Large intestine (tissue), 12 donors: ENCODE measurements around the gene TMEM221. TPM values are rescaled to one million over a fixed set of nuclear protein-coding genes. Genes with fewer than 3 reads are reported as not detected.

ENCODE experiments used
- DNase-seq, 2 donors: peaks; one replicate each; pipeline versions ENCODE4 v3.0.0 to v3.0.0-alpha.2; 2013
- H3K27ac ChIP-seq: one replicate; pipeline ENCODE4 v1.5.1; 2013; ENCODE audit warnings: low read length
- H3K27me3 ChIP-seq: 2 replicates; pipeline ENCODE4 v1.6.1; 2013; ENCODE audit warnings: low read length; ENCODE audit not compliant: control insufficient read depth, insufficient read depth
- H3K36me3 ChIP-seq: 2 replicates; pipeline ENCODE4 v1.6.1; 2013; ENCODE audit warnings: low read length; ENCODE audit not compliant: control insufficient read depth, insufficient read depth
- H3K4me1 ChIP-seq: one replicate; pipeline ENCODE4 v1.6.1; 2013; ENCODE audit warnings: low read length; ENCODE audit not compliant: control insufficient read depth, insufficient read depth
- H3K4me3 ChIP-seq: one replicate; pipeline ENCODE4 v1.5.1; 2013; ENCODE audit warnings: low read length
- H3K9me3 ChIP-seq: one replicate; pipeline ENCODE4 v1.6.1; 2013; ENCODE audit warnings: mild to moderate bottlenecking, low read depth, low read length, moderate library complexity; ENCODE audit not compliant: control insufficient read depth
- WGBS: methylation state at CpG from one replicate; pipeline ENCODE4 v1.1.5; 2013; ENCODE audit warnings: low lambda C conversion rate; ENCODE audit not compliant: insufficient coverage; 5-methylcytosine and 5-hydroxymethylcytosine counted together
- long read RNA-seq, 11 donors: transcript quantifications; one replicate each; lab custom pipeline, GENCODE V29; 2026
- polyA plus RNA-seq: library from polyadenylated mRNA; unstranded; fragments of 120-200 nt; gene quantifications from one replicate; pipeline ENCODE4 v1.2.1, GENCODE V29; 2013

TMEM221 gene
- polyA plus RNA-seq: 0.46 TPM
- long read RNA-seq, donor 1: 0 reads
- long read RNA-seq, donor 2: 0 reads
- long read RNA-seq, donor 3: 0 reads
- long read RNA-seq, donor 4: 0 reads
- long read RNA-seq, donor 5: 0 reads
- long read RNA-seq, donor 6: 0 reads
- long read RNA-seq, donor 7: 0 reads
- long read RNA-seq, donor 8: 0 reads
- long read RNA-seq, donor 9: 0 reads
- long read RNA-seq, donor 10: 0 reads
- long read RNA-seq, donor 11: 0 reads

GRCh38 chr19:17448131-17448967 lies at the start of gene TMEM221:
Gene TMEM221 (minus strand): TSS chr19:17448668. CDS start chr19:17448462, 206 bp downstream.
- DNase-seq: no peak
- H3K4me1 ChIP-seq: peaks cover 2% of the 10 kb centered on the region
- H3K27me3 ChIP-seq: peaks cover 13% of the 10 kb centered on the region
- no peak within 1 kb of the TSS for H3K27ac ChIP-seq
- H3K9me3 ChIP-seq: peaks cover 3% of the 10 kb centered on the region
- H3K36me3 ChIP-seq: no peaks in the 10 kb centered on the region
- WGBS: no CpG with 5 or more reads among the region's 81 CpGs
- peak within 1 kb of the TSS; percentile 31 for H3K4me3 ChIP-seq

DNA sequence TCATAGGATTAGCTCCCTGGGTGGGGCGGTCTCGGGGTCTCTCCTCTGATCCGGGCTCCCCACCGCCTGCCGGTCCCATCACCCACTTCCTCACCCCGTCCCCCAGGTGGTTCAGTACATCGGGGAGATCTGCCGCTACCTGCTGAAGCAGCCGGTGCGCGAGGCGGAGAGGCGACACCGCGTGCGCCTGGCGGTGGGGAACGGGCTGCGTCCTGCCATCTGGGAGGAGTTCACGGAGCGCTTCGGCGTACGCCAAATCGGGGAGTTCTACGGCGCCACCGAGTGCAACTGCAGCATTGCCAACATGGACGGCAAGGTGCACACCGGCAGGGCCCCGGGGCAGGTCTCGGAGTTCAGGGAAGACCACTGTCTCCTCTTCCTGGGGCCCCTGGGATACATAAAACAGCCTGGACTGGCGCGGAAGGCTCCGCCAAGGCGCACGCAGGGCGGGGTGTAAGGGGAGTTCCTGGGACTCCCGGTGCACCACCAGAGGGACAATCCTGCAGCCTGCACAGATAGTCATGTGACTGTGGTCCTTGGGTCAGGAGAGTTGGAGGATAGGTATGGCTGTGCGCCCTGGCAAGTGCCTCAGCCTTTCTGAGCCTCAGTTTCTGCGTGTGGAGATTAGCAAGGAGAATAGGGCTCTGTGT lies 48.8 kb upstream of the TMEM221 start:
- Histone ChIP-seq H3K27ac (no peak overlapping the region), H3K4me1 (peaks cover 3% of the 10 kb centered on the region), H3K27me3 (peaks cover 2% of the 10 kb centered on the region), H3K4me3 (peak overlapping the region; percentile 16), H3K36me3 (peaks cover 8% of the 10 kb centered on the region), H3K9me3 (no peaks in the 10 kb centered on the region)
- WGBS: no CpG with 5 or more reads among the region's 41 CpGs
- peak in 1 of 2 donors; percentile 33 for DNase-seq

GRCh38 chr19:17496337-17496997 lies 48.0 kb upstream of the TMEM221 start:
- H3K4me1 ChIP-seq: peaks cover 3% of the 10 kb centered on the region
- H3K27ac ChIP-seq: no peak overlapping the region
- H3K9me3 ChIP-seq: no peaks in the 10 kb centered on the region
- H3K27me3 ChIP-seq: peaks cover 2% of the 10 kb centered on the region
- no CpG with 5 or more reads among the region's 14 CpGs for WGBS
- DNase-seq: peak; percentile 52 to 55
- H3K4me3 ChIP-seq: no peak overlapping the region
- peaks cover 8% of the 10 kb centered on the region for H3K36me3 ChIP-seq

- Histone ChIP-seq H3K4me3 (no peak overlapping the region), H3K4me1 (peaks cover 3% of the 10 kb centered on the region), H3K36me3 (peaks cover 3% of the 10 kb centered on the region), H3K27ac (no peak overlapping the region), H3K27me3 (peaks cover 2% of the 10 kb centered on the region), H3K9me3 (no peaks in the 10 kb centered on the region)
- no CpG with 5 or more reads among the region's 9 CpGs for WGBS
- no peak for DNase-seq
Observed at GRCh38 chr19:17495639-17496296, 47.3 kb upstream of the TMEM221 start.

- Histone ChIP-seq H3K4me1 (peaks cover 6% of the 10 kb centered on the region), H3K27ac (no peak overlapping the region), H3K4me3 (no peak overlapping the region), H3K9me3 (no peaks in the 10 kb centered on the region), H3K27me3 (no peaks in the 10 kb centered on the region), H3K36me3 (no peaks in the 10 kb centered on the region)
- no CpG with 5 or more reads among the region's 5 CpGs for WGBS
- DNase-seq: no peak
Observed at GRCh38 chr19:17491287-17491686, 42.8 kb upstream of the TMEM221 start.

- H3K4me1 ChIP-seq: peaks cover 6% of the 10 kb centered on the region
- no peaks in the 10 kb centered on the region for H3K36me3 ChIP-seq
- no CpG with 5 or more reads among the region's 4 CpGs for whole genome bisulfite sequencing
- DNase-seq: no peak
- no peak overlapping the region for H3K4me3 ChIP-seq
- no peaks in the 10 kb centered on the region for H3K9me3 ChIP-seq
- no peaks in the 10 kb centered on the region for H3K27me3 ChIP-seq
- H3K27ac ChIP-seq: no peak overlapping the region
Observed at GRCh38 chr19:17490411-17490810, 41.9 kb upstream of the TMEM221 start.

- no peak overlapping the region for H3K27ac ChIP-seq
- DNase-seq: no peak
- no CpG with 5 or more reads among the region's 9 CpGs for WGBS
Observed at GRCh38 chr19:17489392-17490030, 41.0 kb upstream of the TMEM221 start.

GRCh38 chr19:17488593-17489391 lies 40.3 kb upstream of the TMEM221 start:
- DNase-seq: peak; percentile 91 to 93
- no CpG with 5 or more reads among the region's 31 CpGs for WGBS
- H3K4me1 ChIP-seq: peaks cover 6% of the 10 kb centered on the region
- no peaks in the 10 kb centered on the region for H3K36me3 ChIP-seq
- H3K27me3 ChIP-seq: no peaks in the 10 kb centered on the region
- H3K4me3 ChIP-seq: peak overlapping the region; percentile 30
- H3K9me3 ChIP-seq: no peaks in the 10 kb centered on the region
- H3K27ac ChIP-seq: no peak overlapping the region

More at GRCh38 chr19:17489392-17490030, 41.0 kb upstream of the TMEM221 start:
- no peaks in the 10 kb centered on the region for H3K9me3 ChIP-seq
- no peak overlapping the region for H3K4me3 ChIP-seq
- no peaks in the 10 kb centered on the region for H3K27me3 ChIP-seq
- peaks cover 6% of the 10 kb centered on the region for H3K4me1 ChIP-seq
- no peaks in the 10 kb centered on the region for H3K36me3 ChIP-seq
